H9 (cell line): ENCODE data around the gene NRCAM. TPM values are rescaled to one million over a fixed set of nuclear protein-coding genes. Genes with fewer than 3 reads are reported as not detected.

Source experiments
- DNase-seq: peaks from one replicate; pipeline ENCODE4 v3.0.0-alpha.2; 2017
- H2AFZ ChIP-seq: one replicate; pipeline ENCODE4 v1.6.1; 2013; ENCODE audit warnings: mild to moderate bottlenecking, low read length, control low read depth, moderate library complexity
- H2AK5ac ChIP-seq: 2 replicates; pipeline ENCODE4 v1.6.1; 2013; ENCODE audit warnings: low read length, control low read depth, mixed read lengths; ENCODE audit not compliant: insufficient read length
- H2BK120ac ChIP-seq: one replicate; pipeline ENCODE4 v1.6.1; 2013; ENCODE audit warnings: low read depth, mild to moderate bottlenecking, low read length, control low read depth, inconsistent platforms; ENCODE audit not compliant: poor library complexity, severe bottlenecking
- H2BK12ac ChIP-seq: 2 replicates; pipeline ENCODE4 v1.6.1; 2013; ENCODE audit warnings: low read length, control low read depth, mixed read lengths, low read depth; ENCODE audit not compliant: insufficient read length
- H2BK15ac ChIP-seq: 2 replicates; pipeline ENCODE4 v1.6.1; 2013; ENCODE audit warnings: low read depth, low read length, control low read depth
- H2BK20ac ChIP-seq: one replicate; pipeline ENCODE4 v1.6.1; 2013; ENCODE audit warnings: low read depth, mild to moderate bottlenecking, low read length, control low read depth, inconsistent platforms; ENCODE audit not compliant: poor library complexity, severe bottlenecking
- H2BK5ac ChIP-seq: 2 replicates; pipeline ENCODE4 v1.6.1; 2013; ENCODE audit warnings: low read length, control low read depth, mixed read lengths; ENCODE audit not compliant: insufficient read length
- H3K14ac ChIP-seq: 2 replicates; pipeline ENCODE4 v1.6.1; 2013; ENCODE audit warnings: low read length, control low read depth; ENCODE audit not compliant: insufficient read depth
- H3K18ac ChIP-seq: 2 replicates; pipeline ENCODE4 v1.6.1; 2013; ENCODE audit warnings: low read depth, mild to moderate bottlenecking, mixed read lengths, low read length, control low read depth; ENCODE audit not compliant: insufficient read length
- H3K23ac ChIP-seq: 2 replicates; pipeline ENCODE4 v1.6.1; 2013; ENCODE audit warnings: low read length, control low read depth, mixed read lengths, low read depth; ENCODE audit not compliant: insufficient read length
- H3K23me2 ChIP-seq: 2 replicates; pipeline ENCODE4 v1.6.1; 2013; ENCODE audit warnings: low read depth, mild to moderate bottlenecking, mixed read lengths, low read length, control low read depth; ENCODE audit not compliant: insufficient read length, poor library complexity, severe bottlenecking
- H3K27ac ChIP-seq: 2 replicates; pipeline ENCODE4 v1.5.1; 2013; ENCODE audit warnings: low read length, control low read depth, mixed read lengths, low read depth; ENCODE audit not compliant: insufficient read length
- H3K27me3 ChIP-seq: 2 replicates; pipeline ENCODE4 v1.6.1; 2013; ENCODE audit warnings: low read length, control low read depth, inconsistent platforms; ENCODE audit not compliant: insufficient read depth
- H3K4ac ChIP-seq: 2 replicates; pipeline ENCODE4 v1.6.1; 2013; ENCODE audit warnings: low read depth, mild to moderate bottlenecking, control low read depth, inconsistent platforms, low read length, moderate library complexity
- H3K4me1 ChIP-seq: 2 replicates; pipeline ENCODE4 v1.6.1; 2013; ENCODE audit warnings: low read length, control low read depth, inconsistent platforms; ENCODE audit not compliant: insufficient read depth
- H3K4me2 ChIP-seq: 2 replicates; pipeline ENCODE4 v1.6.1; 2013; ENCODE audit warnings: low read length, control low read depth, mixed read lengths; ENCODE audit not compliant: insufficient read length, insufficient read depth
- H3K56ac ChIP-seq: 2 replicates; pipeline ENCODE4 v1.6.1; 2013; ENCODE audit warnings: low read depth, mild to moderate bottlenecking, mixed read lengths, low read length, control low read depth; ENCODE audit not compliant: insufficient read length
- H3K79me1 ChIP-seq: 2 replicates; pipeline ENCODE4 v1.6.1; 2013; ENCODE audit warnings: low read depth, mild to moderate bottlenecking, moderate library complexity, low read length, control low read depth, inconsistent platforms; ENCODE audit not compliant: insufficient read depth, poor library complexity, severe bottlenecking
- H3K79me2 ChIP-seq: 2 replicates; pipeline ENCODE4 v1.6.1; 2013; ENCODE audit warnings: low read length, control low read depth, inconsistent platforms; ENCODE audit not compliant: insufficient read depth
- H3K9ac ChIP-seq: 2 replicates; pipeline ENCODE4 v1.6.1; 2013; ENCODE audit warnings: low read length, control low read depth, mixed read lengths; ENCODE audit not compliant: insufficient read length; ENCODE audit errors: extremely low read depth
- H3K9me3 ChIP-seq: one replicate; pipeline ENCODE4 v1.6.1; 2013; ENCODE audit warnings: low read depth, low read length, inconsistent platforms; ENCODE audit not compliant: control insufficient read depth
- H3T11ph ChIP-seq: one replicate; pipeline ENCODE4 v1.6.1; 2013; ENCODE audit warnings: mild to moderate bottlenecking, low read length, control low read depth, inconsistent platforms
- H4K20me1 ChIP-seq: one replicate; pipeline ENCODE4 v1.6.1; 2013; ENCODE audit not compliant: control insufficient read depth, insufficient read length, insufficient read depth
- H4K5ac ChIP-seq: 2 replicates; pipeline ENCODE4 v1.6.1; 2013; ENCODE audit warnings: low read depth, mild to moderate bottlenecking, mixed read lengths, low read length, control low read depth; ENCODE audit not compliant: insufficient read length
- H4K8ac ChIP-seq: replicated peaks from 2 replicates; pipeline ENCODE4 v1.6.1; 2013; ENCODE audit warnings: low read length, control low read depth, mixed read lengths, low read depth; ENCODE audit not compliant: insufficient read length
- H4K91ac ChIP-seq: 2 replicates; pipeline ENCODE4 v1.6.1; 2013; ENCODE audit warnings: low read depth, mild to moderate bottlenecking, moderate library complexity, mixed read lengths, low read length, control low read depth; ENCODE audit not compliant: insufficient read length
- H3K27ac Mint-ChIP-seq, 3 experiments: 2 replicates in 2 of 3; 3 replicates in 1 of 3; pipeline ENCODE4 v1.8.0; 2020 to 2021; ENCODE audit warnings: mixed read lengths in 3 of 3, mild to moderate bottlenecking in 1 of 3, moderate library complexity in 1 of 3
- H3K27me3 Mint-ChIP-seq: 2 replicates; pipeline ENCODE4 v1.8.0; 2021; ENCODE audit warnings: low read depth, mild to moderate bottlenecking, moderate library complexity, mixed read lengths
- H3K36me3 Mint-ChIP-seq, 3 experiments: 2 replicates in 2 of 3; 3 replicates in 1 of 3; pipeline ENCODE4 v1.8.0; 2020 to 2021; ENCODE audit warnings: low read depth in 3 of 3, mixed read lengths in 3 of 3; ENCODE audit not compliant: insufficient read depth in 1 of 3
- H3K4me1 Mint-ChIP-seq, 2 experiments: 2 replicates each; pipeline ENCODE4 v1.8.0; 2020; ENCODE audit warnings: mixed read lengths in 2 of 2
- H3K4me3 Mint-ChIP-seq, 2 experiments: 2 replicates in 1 of 2; 3 replicates in 1 of 2; pipeline ENCODE4 v1.8.0; 2020 to 2021; ENCODE audit warnings: mild to moderate bottlenecking in 2 of 2, mixed read lengths in 2 of 2, moderate library complexity in 1 of 2
- H3K9me3 Mint-ChIP-seq, 2 experiments: 2 replicates in 1 of 2; 3 replicates in 1 of 2; pipeline ENCODE4 v1.8.0; 2020; ENCODE audit warnings: mild to moderate bottlenecking in 2 of 2, mixed read lengths in 2 of 2, moderate library complexity in 1 of 2
- WGBS: extraction: QIAGEN DNeasy Blood & Tissue Kit; methylation state at CpG from one replicate; pipeline ENCODE4 v1.1.7; 2013; ENCODE audit warnings: missing lambda C conversion rate, low lambda C conversion rate, mixed read lengths; ENCODE audit not compliant: insufficient read length; ENCODE audit errors: extremely low coverage; 5-methylcytosine and 5-hydroxymethylcytosine counted together
- total RNA-seq: library from RNA; stranded (reverse); gene quantifications from 2 replicates; pipeline ENCODE4 v1.2.1, GENCODE V29; 2021
- TF ChIP-seq, protein P1 (sequence below): fragments of 200-600 bp; sonication (generic); conservative IDR thresholded peaks from 3 replicates; pipeline ENCODE4 v1.8.0; 2021; ENCODE audit warnings: antibody characterized with exemption, mild to moderate bottlenecking

NRCAM gene
- total RNA-seq, 1 experiment from 2014 or later, result 2.3 TPM

DNA sequence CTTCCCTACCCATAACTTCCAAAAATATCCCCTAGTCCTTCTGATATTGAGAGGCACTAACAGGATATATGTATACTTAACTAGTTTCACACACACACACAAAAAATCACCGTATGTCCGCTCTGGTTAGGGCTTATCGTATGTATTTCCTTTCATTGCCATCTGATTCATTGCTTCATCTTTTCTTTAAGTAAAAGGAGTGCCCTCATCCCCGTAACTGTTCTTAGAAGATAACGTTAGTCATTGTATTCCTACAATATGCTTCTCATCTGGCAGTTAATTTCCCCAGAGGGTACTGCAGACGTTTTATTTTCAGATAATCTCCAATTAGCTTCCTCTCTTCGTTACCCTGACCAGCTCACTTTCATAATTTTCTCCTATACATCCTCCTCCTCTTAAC is 37.3 kb downstream of the NRCAM start:
- Mint-ChIP-seq H3K27me3 (no peaks in the 10 kb centered on the region), H3K4me1 (peaks cover 8 to 13% of the 10 kb centered on the region in 2 experiments), H3K9me3 (no peaks in the 10 kb centered on the region), H3K4me3 (no peak overlapping the region), H3K27ac (no peak overlapping the region), H3K36me3 (no peaks in the 10 kb centered on the region)
- Histone ChIP-seq H3K27me3 (no peaks in the 10 kb centered on the region), H2BK20ac (no peak overlapping the region), H3K23ac (no peak overlapping the region), H4K5ac (no peak overlapping the region), H2BK120ac (no peak overlapping the region), H3K18ac (no peak overlapping the region), H3K4me2 (no peak overlapping the region), H3K23me2 (no peaks in the 10 kb centered on the region), H2AK5ac (no peak overlapping the region), H4K91ac (no peak overlapping the region), H2BK12ac (no peak overlapping the region), H2AFZ (no peak overlapping the region), H3K79me2 (no peaks in the 10 kb centered on the region), H3K4me1 (peaks cover 2% of the 10 kb centered on the region; the same call in 1 of the 2 replicates), H3K14ac (no peak overlapping the region), H3K56ac (no peak overlapping the region), H3K9ac (no peak overlapping the region), H4K8ac (no peak overlapping the region), H2BK5ac (no peak overlapping the region), H3K9me3 (no peaks in the 10 kb centered on the region), H4K20me1 (no peaks in the 10 kb centered on the region), H3K4ac (no peak overlapping the region), H3K79me1 (no peaks in the 10 kb centered on the region), H3T11ph (no peak overlapping the region), H2BK15ac (no peak overlapping the region), H3K27ac (no peak overlapping the region)
- TF ChIP-seq, protein P1, sequence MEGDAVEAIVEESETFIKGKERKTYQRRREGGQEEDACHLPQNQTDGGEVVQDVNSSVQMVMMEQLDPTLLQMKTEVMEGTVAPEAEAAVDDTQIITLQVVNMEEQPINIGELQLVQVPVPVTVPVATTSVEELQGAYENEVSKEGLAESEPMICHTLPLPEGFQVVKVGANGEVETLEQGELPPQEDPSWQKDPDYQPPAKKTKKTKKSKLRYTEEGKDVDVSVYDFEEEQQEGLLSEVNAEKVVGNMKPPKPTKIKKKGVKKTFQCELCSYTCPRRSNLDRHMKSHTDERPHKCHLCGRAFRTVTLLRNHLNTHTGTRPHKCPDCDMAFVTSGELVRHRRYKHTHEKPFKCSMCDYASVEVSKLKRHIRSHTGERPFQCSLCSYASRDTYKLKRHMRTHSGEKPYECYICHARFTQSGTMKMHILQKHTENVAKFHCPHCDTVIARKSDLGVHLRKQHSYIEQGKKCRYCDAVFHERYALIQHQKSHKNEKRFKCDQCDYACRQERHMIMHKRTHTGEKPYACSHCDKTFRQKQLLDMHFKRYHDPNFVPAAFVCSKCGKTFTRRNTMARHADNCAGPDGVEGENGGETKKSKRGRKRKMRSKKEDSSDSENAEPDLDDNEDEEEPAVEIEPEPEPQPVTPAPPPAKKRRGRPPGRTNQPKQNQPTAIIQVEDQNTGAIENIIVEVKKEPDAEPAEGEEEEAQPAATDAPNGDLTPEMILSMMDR, result no peak
- 100% methylated on average over 1 of the region's 7 CpGs for WGBS
- no peak for DNase-seq
